HepG2 (cell line): ENCODE results near the gene LBX2. TPM values are rescaled to one million over a fixed set of nuclear protein-coding genes. Genes with fewer than 3 reads are reported as not detected.

Source experiments
- CENPT ChIP-seq: sonication (generic); formaldehyde crosslinking; IDR thresholded peaks from 2 replicates; pipeline ENCODE4 v1.8.0; 2022; ENCODE audit warnings: low read depth, mild to moderate bottlenecking, moderate library complexity, missing genetic modification reagents
- ETS1 ChIP-seq: sonication (generic); formaldehyde crosslinking; IDR thresholded peaks from 2 replicates; pipeline ENCODE4 v1.4.0; 2020; ENCODE audit warnings: missing genetic modification reagents
- GTF2F1 ChIP-seq: fragments of 150-350 bp; IDR thresholded peaks from 2 replicates; pipeline ENCODE4 v1.6.1; 2014; ENCODE audit warnings: low read length
- HOXA3 ChIP-seq: sonication (generic); formaldehyde crosslinking; IDR thresholded peaks from 2 replicates; pipeline ENCODE4 v1.5.0; 2020; ENCODE audit warnings: missing genetic modification reagents
- NR2F2 ChIP-seq: IDR thresholded peaks from 2 replicates; pipeline ENCODE4 v1.6.1; 2012; ENCODE audit warnings: low read depth, inconsistent platforms, borderline replicate concordance
- REPIN1 ChIP-seq: sonication (generic); formaldehyde crosslinking; IDR thresholded peaks from 2 replicates; pipeline ENCODE4 v1.8.0; 2022; ENCODE audit warnings: missing genetic modification reagents, low read depth, mild to moderate bottlenecking, borderline replicate concordance
- SAP130 ChIP-seq: IDR thresholded peaks from 2 replicates; pipeline ENCODE4 v1.6.1; 2016; ENCODE audit warnings: low read depth
- SPEN ChIP-seq: sonication (generic); formaldehyde crosslinking; IDR thresholded peaks from 2 replicates; pipeline ENCODE4 v1.5.1; 2020; ENCODE audit warnings: low read depth, mild to moderate bottlenecking, missing genetic modification reagents
- SUZ12 ChIP-seq: fragments of 150-350 bp; IDR thresholded peaks from 2 replicates; pipeline ENCODE4 v1.6.1; 2014; ENCODE audit warnings: low read depth, low read length
- TFAP4 ChIP-seq: sonication (generic); IDR thresholded peaks from 2 replicates; pipeline ENCODE4 v1.6.1; 2016; ENCODE audit warnings: low read depth, borderline replicate concordance
- ZBTB39 ChIP-seq: sonication (generic); formaldehyde crosslinking; IDR thresholded peaks from 2 replicates; pipeline ENCODE4 v1.5.0; 2020; ENCODE audit warnings: missing genetic modification reagents
- ZNF225 ChIP-seq: sonication (generic); formaldehyde crosslinking; IDR thresholded peaks from 2 replicates; pipeline ENCODE4 v1.4.0; 2020; ENCODE audit warnings: mild to moderate bottlenecking, missing genetic modification reagents
- ZNF280B ChIP-seq: sonication (generic); formaldehyde crosslinking; IDR thresholded peaks from 2 replicates; pipeline ENCODE4 v1.5.0; 2020; ENCODE audit warnings: missing genetic modification reagents, mild to moderate bottlenecking, borderline replicate concordance
- ZNF556 ChIP-seq: sonication (generic); formaldehyde crosslinking; IDR thresholded peaks from 2 replicates; pipeline ENCODE4 v1.4.0; 2020; ENCODE audit warnings: mild to moderate bottlenecking, missing genetic modification reagents, borderline replicate concordance
- ZNF770 ChIP-seq: sonication (generic); formaldehyde crosslinking; IDR thresholded peaks from 2 replicates; pipeline ENCODE4 v1.5.0; 2020; ENCODE audit warnings: mild to moderate bottlenecking, missing genetic modification reagents
- ZNF788 ChIP-seq: sonication (generic); formaldehyde crosslinking; IDR thresholded peaks from 2 replicates; pipeline ENCODE4 v1.5.0; 2020; ENCODE audit warnings: mild to moderate bottlenecking, missing genetic modification reagents, borderline replicate concordance
- ZNF850 ChIP-seq: sonication (generic); formaldehyde crosslinking; conservative IDR thresholded peaks from 2 replicates; pipeline ENCODE4 v1.9.0; 2021; ENCODE audit warnings: mild to moderate bottlenecking, missing genetic modification reagents
- polyA plus RNA-seq, 8 experiments: library from polyadenylated mRNA; depleted of rRNA in 3 of 8; stranded (reverse) in 7 of 8; unstranded in 1 of 8; fragments of >200 nt; fragmentation: Illumina TruSeq in 4 of 8; extraction: Trizol in 4 of 8; gene quantifications; 2 replicates each; pipeline versions ENCODE4 v1.2.1 to v1.2.3, GENCODE V29; 2011 to 2016; ENCODE audit warnings: low read depth in 4 of 8, missing spikeins in 1 of 8, mixed read lengths in 1 of 8; ENCODE audit not compliant: insufficient read depth in 1 of 8
- total RNA-seq, 5 experiments: library from RNA; depleted of rRNA; stranded (reverse); fragments of >200 nt; fragmentation: Illumina TruSeq; extraction: Trizol; gene quantifications; 2 replicates each; pipeline ENCODE4 v1.2.3, GENCODE V29; 2016; ENCODE audit warnings: low read depth in 1 of 5

Gene LBX2
- total and polyA plus RNA-seq, 2 of the 13 experiments (the other 11 are each of a cell fraction or from before 2014, with no cell fraction given) = 6.4 to 8.1 TPM

DNA sequence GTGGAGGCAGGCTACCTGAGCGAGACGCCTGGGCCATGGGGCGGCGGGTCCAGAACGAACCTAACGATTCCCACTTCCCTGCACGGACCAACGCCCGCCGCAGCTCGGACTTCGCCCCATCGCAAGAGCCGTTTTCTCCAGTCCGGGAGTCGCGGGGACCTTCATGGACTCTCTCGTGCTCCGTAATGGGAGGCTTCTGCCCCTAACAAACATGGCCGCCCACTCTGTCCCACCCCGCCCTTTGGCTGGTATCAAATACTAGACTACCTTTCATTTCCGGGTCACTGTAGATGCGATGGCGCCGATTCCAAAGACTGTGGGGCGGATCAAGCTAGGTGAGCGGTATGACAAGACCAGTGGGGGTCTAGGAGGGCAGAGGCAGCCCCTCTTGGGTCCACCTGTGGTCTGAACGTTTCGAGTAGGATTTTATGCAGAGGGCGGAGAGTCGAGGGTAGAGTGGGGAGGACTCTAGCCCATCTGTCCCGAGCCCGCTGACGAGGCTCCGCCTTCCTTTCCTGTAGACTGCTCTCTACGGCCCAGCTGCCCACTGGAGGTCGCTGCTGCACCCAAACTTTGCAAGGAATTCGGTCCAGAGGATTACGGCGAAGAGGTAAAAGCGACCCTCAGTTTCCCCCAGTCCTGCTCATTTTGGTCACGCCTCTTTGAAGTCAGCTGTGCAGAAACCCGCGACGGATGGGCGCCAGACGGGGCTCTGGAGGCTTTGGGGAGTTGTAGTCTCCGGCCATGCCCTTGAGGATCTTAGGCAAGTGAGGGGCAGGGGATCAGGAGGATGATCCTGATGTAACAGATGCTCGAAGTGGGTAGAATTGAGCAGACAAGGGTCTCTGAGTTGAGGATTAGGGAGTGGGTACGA, 16.4 kb downstream of the LBX2 start, which contains the start of the genes CCDC142 and TTC31 (continued):
- TF ChIP-seq ZNF770 (peak; percentile 31; the same call in 1 of the 2 replicates), TFAP4 (0 out of 2 replicates have a peak, but pooled peaks have one; percentile 15), SAP130 (peak; percentile 99), ZNF556 (peak; percentile 87), CENPT (no peak; the same call in 1 of the 2 replicates), ZNF850 (CRISPR knock-in tag) (0 out of 2 replicates have a peak, but pooled peaks have one; percentile 91), ZNF788 (CRISPR knock-in tag) (peak; percentile 81), NR2F2 (peak; percentile 56; the same call in 1 of the 2 replicates), ZBTB39 (CRISPR knock-in tag) (peak; percentile 88; the same call in 1 of the 2 replicates), ZNF225 (CRISPR knock-in tag) (no peak; the same call in none of the 2 replicates), HOXA3 (peak; percentile 97), ETS1 (no peak), REPIN1 (CRISPR knock-in tag) (peak; percentile 90), SPEN (CRISPR knock-in tag) (peak; percentile 87), GTF2F1 (0 out of 2 replicates have a peak, but pooled peaks have one; percentile 52), SUZ12 (0 out of 2 replicates have a peak, but pooled peaks have one; percentile 1), ZNF280B (CRISPR knock-in tag) (peak; percentile 66; the same call in 1 of the 2 replicates)
